GM18867 (cell line): Measurements from ENCODE around the gene POU6F2.
"Not testable (repeated sequence)": the region's sequence is repeated elsewhere in the genome, so short reads cannot be mapped to it uniquely, and the experiment has no call there.

Source experiments
- ATAC-seq: cut with Tn5 transposase; IDR thresholded peaks from one replicate; pipeline ENCODE4 v1.9.1; 2021; ENCODE audit warnings: mild to moderate bottlenecking, moderate library complexity; ENCODE audit not compliant: unreplicated experiment

Gene POU6F2

DNA sequence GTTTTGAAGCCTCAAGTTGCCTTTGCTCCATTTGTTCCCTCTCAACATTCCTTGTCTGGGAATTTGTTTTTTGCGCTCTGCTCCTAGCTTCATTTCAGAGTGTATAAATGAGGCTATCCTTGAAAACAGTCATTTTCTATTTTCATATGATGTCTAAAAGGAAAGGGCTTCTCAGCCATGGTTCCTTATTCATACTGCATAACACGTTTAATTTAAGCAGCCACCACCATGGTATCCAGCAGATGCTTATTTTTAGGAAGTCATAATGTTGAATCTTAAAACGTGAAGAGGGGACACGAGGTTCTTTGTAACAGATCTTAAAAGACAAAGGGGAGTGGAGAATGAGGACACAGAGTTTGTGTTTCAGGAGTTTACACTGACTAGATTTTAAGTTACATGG is 14.5 kb downstream of the POU6F2 start:
- ATAC-seq = no peak

DNA sequence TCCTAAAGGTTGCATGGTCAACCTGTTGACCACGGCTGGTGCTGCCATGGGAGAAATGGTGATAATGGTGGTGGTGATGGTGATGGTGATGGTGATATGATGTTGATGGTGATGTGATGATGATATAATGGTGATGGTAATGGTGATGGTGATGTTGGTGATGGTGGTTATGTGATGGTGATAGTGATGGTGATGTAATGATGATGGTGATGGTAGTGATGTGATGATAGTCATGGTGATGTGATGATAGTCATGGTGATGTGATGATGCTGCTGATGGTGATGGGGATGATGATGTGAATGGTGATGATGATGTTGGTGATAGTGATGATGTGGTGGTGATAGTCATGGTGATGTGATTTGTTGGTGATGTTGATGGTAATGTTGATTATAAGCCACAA is 23.9 kb downstream of the POU6F2 start:
- no peak for ATAC-seq

DNA sequence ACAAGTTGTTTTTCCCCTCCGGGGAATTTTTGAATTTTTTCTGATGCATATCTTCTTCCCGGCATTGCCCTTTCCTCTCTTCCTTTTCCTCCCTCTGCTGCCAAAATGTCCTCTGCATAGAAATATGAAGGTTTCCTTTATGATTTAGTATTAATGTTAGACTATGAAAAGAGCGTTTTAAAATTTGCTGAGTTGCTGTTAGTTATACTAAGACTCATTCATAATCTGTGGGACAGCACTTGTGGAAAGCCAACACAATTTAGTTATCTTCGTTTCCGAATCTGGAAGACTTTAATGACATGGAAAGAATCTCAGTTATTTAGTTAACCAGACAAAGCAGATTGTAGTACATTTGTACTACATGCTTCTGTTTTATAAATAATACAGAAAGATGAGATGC is 25.0 kb downstream of the POU6F2 start:
- ATAC-seq = no peak

DNA sequence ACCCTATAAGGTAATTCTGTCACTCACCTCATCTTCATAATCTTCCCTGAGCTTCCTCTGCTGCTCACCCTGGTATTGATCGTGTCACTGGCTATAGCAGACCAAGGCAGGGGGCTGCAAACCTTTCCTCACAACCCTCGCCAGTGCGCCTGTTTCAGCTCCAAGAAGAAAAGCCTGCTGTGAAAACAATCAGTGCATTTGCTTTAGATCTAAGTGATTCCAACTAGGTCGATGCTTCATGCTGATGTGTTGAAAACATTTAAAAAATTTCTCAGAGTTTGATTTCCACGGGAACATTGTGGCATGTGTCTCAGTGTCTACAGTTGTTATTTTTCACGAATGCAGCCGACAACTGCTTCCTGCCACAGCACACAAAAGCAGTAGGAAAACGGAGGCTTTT is 27.3 kb downstream of the POU6F2 start:
- no peak for ATAC-seq

DNA sequence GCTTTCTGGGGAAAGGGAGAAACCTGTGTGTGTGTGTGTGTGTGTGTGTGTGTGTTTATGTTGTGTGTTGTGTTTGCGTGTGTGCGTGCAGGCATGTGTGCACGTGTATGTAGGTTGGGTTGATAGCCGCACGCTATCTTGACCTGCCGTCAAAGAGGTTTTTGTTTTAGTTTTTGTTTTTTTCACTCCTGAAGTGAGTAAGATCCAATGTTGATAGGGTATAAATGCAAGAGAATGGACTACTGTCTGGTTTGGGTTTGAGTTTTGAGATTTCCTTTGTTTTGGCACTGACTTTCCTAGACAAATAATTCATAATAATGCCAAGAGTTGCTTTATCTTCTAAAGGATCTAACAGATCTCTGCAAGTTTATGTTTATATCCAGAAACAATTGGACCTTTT is 27.8 kb downstream of the POU6F2 start:
- no peak for ATAC-seq

DNA sequence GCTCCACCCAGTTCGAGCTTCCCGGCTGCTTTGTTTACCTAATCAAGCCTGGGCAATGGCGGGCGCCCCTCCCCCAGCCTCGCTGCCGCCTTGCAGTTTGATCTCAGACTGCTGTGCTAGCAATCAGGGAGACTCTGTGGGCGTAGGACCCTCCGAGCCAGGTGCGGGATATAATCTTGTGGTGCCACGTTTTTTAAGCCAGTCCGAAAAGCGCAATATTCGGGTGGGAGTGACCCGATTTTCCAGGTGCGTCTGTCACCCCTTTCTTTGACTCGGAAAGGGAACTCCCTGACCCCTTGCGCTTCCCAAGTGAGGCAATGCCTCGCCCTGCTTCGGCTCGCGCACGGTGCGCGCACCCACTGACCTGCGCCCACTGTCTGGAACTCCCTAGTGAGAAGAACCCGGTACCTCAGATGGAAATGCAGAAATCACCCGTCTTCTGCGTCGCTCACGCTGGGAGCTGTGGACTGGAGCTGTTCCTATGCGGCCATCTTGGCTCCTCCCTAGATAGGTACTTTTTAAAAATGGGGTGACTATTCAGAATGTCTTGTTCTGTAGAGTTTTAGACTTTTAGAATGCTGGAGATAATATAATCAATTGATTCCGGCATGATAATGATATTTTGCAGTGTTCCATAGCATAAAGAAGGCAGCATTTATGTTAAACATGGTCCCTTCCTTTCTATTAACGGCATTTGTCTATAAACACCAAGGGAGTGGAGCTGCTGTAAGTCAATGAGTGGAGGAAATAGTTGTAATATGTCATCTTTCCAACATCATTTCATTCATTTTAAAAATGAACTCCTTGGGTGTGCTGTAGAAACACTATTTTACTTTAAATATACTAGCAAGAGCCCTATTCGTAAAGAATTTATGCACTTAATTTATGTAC is 35.6 kb downstream of the POU6F2 start:
- ATAC-seq = not testable (repeated sequence)

DNA sequence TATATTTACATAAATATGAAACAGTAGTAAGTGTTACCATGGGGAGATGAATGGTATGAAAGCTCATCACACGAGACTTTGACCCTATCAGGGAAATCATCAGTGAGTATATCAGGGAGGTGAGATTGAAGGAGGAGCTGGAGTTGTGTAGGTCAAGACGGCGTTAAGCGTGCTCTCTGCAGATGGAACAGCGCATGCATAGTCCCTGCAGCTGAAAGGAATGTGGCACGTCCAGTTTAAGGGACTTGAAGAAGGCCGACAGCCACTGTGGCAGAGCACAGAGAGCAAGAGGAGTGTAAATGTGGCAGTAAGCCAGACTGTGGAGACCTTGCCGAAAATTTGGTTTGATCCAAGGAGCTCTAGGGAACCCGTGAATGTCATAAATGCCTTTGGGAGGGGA is 38.9 kb downstream of the POU6F2 start:
- no peak for ATAC-seq

DNA sequence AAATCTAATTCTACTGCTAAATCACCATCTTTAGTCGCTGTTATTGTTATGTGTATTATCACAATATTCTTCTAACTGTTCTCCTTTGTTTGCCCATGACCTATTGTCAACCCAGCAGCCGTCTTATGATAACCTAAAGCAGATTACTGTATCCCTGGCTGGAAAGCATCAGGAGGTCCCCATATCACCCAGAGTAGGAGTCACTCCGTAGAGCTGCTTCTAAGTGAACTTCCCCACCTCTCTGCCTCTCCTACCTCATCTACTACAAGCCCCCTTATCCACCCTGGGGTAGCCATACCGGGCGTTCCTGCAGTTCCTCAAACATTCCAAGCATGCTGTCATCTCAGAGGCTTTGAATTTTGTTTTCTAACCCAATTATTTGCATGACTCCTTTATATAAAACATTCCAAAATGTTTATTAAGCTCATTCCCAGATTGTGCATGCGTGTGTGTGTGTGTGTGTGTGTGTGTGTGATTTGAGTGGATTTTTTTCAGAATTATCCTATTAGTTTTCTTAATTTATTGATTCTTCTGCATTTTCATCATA is 39.7 kb downstream of the POU6F2 start:
- no peak for ATAC-seq

DNA sequence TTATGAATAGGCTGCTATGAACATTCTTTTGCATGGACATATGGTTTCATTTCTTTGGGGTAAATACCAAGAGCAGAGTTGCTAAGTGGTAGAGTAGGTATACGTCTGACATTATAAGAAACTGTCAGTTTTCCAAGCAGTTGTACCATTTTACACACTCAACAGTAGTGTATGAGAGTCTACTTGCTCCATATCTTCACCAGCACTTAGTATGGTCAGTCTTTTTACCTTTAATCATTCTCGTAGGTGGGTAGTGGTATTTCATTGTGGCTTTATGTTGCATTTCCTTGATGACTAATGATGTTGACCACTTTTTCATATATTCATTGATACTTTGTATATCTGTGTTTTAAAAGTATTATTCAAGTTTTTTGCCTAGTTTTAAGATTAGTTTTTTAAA is 45.1 kb downstream of the POU6F2 start:
- no peak for ATAC-seq

DNA sequence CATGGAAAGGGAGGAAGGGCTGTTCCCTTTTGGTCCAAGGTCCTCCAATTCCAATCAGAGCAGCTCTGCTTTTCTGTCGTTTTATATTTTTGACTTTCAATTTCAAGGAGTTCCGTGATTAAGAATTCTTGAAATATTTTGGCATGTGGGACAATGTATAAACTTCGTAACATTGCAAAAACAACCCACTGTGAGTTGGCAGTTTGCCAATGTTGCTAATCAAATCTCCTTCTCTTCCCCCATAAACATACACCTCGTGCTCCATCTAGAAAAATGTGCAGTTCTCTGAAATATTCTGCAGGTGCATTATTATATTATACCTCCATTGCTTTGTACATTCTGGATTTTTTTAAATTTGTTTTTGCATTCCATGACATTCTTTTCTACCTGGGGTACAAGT is 49.8 kb downstream of the POU6F2 start:
- no peak for ATAC-seq

DNA sequence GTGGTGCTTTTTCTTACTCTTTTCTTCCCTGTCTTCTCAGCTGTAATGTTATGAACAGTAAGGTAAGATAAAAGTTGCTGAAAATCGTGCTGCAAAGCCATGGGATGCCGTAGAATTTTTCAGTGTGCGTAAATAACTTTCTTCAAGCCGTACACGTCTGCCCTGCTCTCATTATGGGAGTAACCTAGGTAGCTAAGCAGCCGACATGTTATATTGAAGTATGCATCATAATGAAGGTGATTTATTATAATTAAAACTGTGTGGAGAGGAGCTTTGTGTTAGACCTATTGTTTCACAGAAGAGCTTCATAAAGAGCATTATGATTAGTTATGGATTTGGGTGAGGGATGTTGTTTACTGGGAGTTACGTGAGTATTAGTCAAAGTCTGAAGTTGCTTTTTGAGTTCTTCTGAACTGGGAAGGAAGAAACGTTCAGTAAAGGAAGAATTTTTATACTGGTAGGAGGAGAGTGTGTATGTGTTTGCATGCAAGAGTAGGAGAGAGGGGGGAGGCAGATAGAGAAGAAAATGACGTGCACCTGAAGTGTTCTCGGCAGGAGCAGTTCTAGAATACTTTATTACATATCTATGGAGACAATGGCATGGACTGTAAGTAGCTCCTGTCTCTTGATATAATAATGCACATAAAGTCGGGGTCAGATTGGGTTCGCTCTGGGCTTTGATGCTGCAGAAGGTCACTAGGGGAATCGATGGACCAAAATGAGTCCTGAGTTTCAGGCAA is 56.3 kb downstream of the POU6F2 start:
- no peak for ATAC-seq

DNA sequence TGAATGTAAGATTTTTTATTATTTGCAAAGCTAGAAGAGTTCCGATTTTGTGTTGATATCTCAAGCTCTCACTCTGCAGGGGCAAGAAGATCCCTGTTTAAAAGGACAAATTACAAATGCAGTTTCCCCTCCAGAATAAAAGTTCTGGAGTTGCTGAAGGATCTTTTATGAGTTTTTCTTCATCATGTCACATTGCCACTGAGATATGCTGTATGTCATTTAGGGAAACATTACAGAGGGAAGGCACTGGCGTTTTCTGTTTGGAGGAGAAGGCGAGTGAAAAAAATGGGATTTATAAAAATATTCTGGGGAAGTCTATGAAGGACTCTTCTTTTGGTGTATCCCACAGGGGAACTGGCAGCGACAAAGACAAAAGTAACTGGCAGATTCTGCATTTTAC is 57.4 kb downstream of the POU6F2 start:
- ATAC-seq = no peak

DNA sequence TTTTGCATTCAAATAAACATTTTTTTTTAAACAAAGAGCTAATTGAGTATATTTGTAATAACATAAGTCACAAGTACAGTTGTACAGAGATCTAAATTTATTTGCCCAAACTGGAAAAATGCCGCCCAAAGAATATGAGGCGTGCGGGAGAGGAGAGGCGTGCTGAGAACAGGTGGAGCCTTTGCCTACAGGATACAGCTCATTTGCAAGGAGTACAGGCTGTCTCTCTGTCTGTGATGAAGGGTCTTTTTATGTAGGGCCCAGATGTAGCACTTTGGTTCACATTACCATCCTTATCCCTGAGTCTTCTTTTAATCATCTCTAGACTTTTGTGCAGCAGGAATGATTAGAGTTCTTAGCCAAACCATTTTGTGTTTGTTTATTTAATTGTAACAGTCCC is 58.2 kb downstream of the POU6F2 start:
- ATAC-seq = no peak

DNA sequence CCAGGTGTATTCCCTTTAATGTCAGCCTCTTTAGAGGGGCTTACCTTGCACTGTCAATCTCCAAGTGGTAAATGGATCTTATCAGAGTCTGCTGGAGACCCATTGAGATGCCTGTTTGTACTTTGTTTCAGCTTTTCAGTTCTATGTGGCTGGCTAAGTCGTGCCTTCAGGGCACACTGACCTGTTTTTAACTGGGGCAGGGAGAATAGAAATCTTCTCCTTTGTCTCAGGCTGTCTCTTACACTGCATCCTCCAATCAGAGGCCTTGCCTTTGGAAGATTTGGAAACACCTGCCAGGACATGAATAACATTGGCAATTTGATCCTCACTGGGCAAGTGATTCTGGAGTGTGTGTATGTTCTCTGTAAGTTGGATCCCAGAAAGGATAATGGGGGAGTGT is 65.0 kb downstream of the POU6F2 start:
- ATAC-seq = no peak

DNA sequence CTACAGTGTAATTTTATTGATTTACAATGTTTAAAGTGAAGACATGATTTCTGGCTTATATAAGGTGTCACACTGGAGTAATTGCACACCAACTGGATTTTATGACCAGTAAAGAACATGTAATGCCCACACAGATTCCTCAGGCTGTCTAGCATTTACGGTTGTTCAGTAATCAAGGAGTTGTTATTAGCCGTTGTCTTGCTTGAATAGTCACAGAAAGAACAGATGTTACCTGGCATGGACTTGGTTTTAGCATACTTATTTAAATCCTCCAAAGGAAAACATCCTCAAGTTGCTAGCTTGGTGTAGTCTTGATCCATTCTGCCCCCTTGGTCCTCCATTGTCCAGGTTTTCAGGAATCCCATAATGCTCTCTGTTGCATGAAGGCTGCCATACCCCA is 65.8 kb downstream of the POU6F2 start:
- ATAC-seq = no peak

DNA sequence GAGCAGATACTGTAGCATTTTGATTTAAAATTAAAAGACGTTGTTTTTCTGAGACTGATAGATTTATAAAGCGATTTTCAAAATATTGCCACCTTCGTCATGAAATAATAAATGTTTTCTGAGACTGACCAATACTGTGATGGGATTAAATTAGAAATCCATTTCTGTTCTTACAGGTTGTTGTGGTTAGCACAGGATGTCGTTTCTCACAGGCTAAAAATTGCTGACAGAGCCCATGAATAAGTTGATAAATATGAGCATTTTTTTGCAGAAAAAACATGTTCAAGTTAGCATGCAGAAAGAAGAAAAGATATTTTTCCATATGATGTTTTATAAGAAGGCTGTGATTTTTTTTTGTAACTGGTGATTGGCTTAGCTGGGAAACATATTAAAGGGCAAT is 66.8 kb downstream of the POU6F2 start:
- no peak for ATAC-seq

DNA sequence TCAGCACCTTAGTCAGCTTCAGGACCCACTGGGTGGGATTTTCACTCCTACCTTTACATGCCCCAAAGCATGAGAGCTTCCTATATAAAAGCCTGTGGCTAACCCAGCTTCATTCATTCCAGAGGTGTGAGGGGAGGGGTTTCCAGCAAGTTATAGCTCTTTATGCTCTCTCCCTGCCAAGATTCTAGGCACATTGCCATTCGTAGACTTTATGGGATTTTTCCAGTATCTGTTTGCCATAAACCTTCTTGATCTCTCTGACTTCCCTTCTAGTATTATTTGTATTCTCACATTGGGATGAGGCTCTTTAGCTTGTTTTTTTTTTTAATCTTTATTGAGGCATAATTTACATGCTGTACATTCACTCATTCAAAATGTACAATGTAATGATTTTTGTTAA is 67.5 kb downstream of the POU6F2 start:
- no peak for ATAC-seq

DNA sequence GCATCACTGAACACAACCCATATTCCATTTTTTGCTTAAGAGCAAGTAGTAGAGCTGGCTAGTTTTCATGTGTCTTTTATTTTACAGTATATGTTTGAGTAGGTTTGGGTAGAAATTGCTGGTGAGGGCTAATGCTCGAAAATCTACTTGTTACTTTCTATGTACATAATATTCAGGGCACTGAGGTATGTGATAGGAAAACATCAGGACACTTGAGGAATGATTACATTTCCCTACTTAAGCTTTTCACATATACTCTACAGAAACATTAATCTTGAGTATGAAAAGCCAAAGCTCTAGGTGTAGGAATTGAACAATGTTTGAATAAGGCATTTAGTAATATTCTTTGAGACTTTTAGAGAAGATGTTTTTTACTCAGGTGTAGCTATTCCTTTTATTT is 73.6 kb downstream of the POU6F2 start:
- no peak for ATAC-seq

DNA sequence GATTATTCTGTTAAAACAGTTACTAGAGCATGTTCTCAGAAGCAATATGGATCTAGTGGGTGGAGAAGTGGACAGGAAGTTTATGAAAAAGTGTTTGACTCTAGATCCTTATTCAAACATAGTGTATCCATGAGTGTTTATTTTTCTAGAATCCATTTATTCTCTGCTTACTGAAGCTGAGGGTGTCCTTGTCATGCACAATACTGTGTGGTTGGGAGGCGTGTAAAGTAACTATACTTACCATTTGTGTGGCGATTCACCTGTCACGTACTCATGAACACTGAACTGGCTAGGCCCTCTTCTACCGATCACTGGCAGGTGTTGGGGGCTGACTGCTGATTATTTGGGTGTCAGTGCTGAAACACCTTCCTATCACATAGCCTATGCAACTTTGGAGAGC is 74.0 kb downstream of the POU6F2 start:
- ATAC-seq = no peak

DNA sequence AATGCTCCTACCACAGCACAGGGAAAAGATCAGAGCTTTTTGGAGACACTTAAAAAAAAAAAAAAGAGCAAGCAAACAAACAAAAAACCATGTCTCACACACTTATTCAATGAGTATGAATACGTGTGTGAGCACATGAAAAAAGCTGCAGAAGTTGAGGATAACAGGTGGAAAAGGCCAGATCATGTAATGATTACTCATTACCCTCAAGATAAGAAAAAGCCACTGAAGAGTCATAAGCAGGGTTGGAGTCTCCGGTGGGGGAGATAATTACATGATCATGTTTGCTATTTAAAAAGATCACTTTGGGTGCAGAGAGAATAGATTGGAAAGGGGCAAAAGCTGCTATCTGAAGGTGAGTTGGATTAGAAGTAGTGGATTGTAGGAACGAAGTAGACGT is 77.0 kb downstream of the POU6F2 start:
- ATAC-seq = no peak

DNA sequence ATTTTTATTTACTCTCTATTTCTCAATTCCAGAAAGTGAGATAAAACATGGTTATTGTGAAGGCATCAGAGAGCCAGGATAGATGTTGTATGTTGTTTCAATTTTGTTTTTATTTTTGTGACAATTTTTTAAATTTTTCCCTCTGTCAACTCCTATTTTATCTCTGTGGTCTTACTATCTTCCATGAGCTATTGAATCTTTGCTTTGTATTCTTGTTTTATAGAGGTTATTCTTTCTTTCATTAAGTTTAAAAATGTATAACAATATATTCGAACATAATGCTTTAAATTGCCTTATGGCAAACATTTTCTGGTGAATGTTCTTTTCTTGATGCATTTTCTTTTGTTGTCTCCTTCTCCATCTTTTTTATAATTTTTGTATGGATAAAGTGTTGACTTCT is 78.4 kb downstream of the POU6F2 start:
- no peak for ATAC-seq

DNA sequence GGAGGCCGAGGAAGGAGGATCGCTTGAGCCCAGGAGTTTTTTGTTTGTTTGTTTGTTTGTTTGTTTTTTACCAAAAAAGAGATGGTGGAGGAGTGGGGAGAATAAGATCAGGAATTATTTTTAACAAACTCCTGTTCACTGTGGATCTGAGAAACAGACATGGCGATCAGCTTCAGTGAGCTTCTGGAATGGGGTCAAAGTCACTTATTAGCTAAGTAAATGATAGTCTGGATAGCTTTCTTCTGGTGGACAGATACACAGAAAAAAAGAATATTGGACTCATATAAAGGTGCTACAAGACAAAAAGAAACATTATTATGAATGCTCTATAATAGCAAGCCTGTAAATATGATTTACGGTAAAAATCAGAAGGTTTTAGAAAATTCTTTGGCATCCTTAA is 85.1 kb downstream of the POU6F2 start:
- ATAC-seq = no peak
